OCI-LY7 (cell line): ENCODE results near the gene PIK3C2A. TPM values are rescaled to one million over a fixed set of nuclear protein-coding genes. Genes with fewer than 3 reads are reported as not detected.

Experiments
- BruUV-seq: library from RNA; stranded (reverse); fragments of 400-500 nt; replicated peaks from 2 replicates; lab custom pipeline; 2021; lab: Mats Ljungman, UMichigan
- CTCF ChIA-PET: fragments of 300-600 bp; sonication (Branson Sonifier 250); formaldehyde crosslinking; loops from one replicate; lab custom pipeline; 2022; ENCODE audit warnings: antibody characterized with exemption; ENCODE audit not compliant: unreplicated experiment; lab: Charles Lee
- POLR2A ChIA-PET: fragments of 300-600 bp; sonication (Branson Sonifier 250); formaldehyde crosslinking; loops from one replicate; lab custom pipeline; 2022; ENCODE audit warnings: antibody characterized with exemption; lab: Charles Lee
- DNase-seq: peaks from one replicate; pipeline ENCODE4 v3.0.0-alpha.2; 2015; ENCODE audit warnings: low spot score
- H2AFZ ChIP-seq: fragments of 200-600 bp; sonication (generic), shearing (Covaris generic); 2 replicates; pipeline ENCODE4 v1.6.1; 2014; ENCODE audit warnings: mild to moderate bottlenecking, antibody characterized with exemption, low read length, moderate library complexity
- H3K27ac ChIP-seq: fragments of 200-600 bp; sonication (generic); 2 replicates; pipeline ENCODE4 v1.5.1; 2014; ENCODE audit warnings: mixed run types, low read depth, mild to moderate bottlenecking, moderate library complexity, low read length, inconsistent platforms; ENCODE audit not compliant: poor library complexity, severe bottlenecking
- H3K36me3 ChIP-seq: fragments of 200-600 bp; sonication (generic); 2 replicates; pipeline ENCODE4 v1.6.1; 2014; ENCODE audit warnings: mild to moderate bottlenecking, antibody characterized with exemption, low read length, moderate library complexity, mixed read lengths; ENCODE audit not compliant: insufficient read depth
- H3K4me1 ChIP-seq: fragments of 200-600 bp; sonication (generic); 2 replicates; pipeline ENCODE4 v1.5.1; 2014; ENCODE audit warnings: mild to moderate bottlenecking, low read length; ENCODE audit not compliant: insufficient read depth, poor library complexity, severe bottlenecking
- H3K4me2 ChIP-seq: fragments of 200-600 bp; sonication (generic); 2 replicates; pipeline ENCODE4 v1.6.1; 2014; ENCODE audit warnings: mild to moderate bottlenecking, low read length
- H3K4me3 ChIP-seq: fragments of 200-600 bp; sonication (generic); 2 replicates; pipeline ENCODE4 v1.5.1; 2014; ENCODE audit warnings: mild to moderate bottlenecking, low read depth, low read length; ENCODE audit not compliant: poor library complexity, severe bottlenecking
- H3K79me2 ChIP-seq: fragments of 200-600 bp; sonication (generic); 2 replicates; pipeline ENCODE4 v1.6.1; 2016; ENCODE audit warnings: low read depth, mild to moderate bottlenecking, low read length, moderate library complexity, mixed read lengths; ENCODE audit not compliant: insufficient read depth
- H3K9me2 ChIP-seq: fragments of 200-600 bp; sonication (generic); 2 replicates; pipeline ENCODE4 v1.6.1; 2016; ENCODE audit warnings: mild to moderate bottlenecking, low read length, mixed read lengths; ENCODE audit not compliant: insufficient read depth
- H3K9me3 ChIP-seq: fragments of 200-600 bp; sonication (generic); 2 replicates; pipeline ENCODE4 v1.6.1; 2014; ENCODE audit warnings: mild to moderate bottlenecking, mixed run types, low read length, mixed read lengths
- H4K20me1 ChIP-seq: fragments of 200-600 bp; sonication (generic); 2 replicates; pipeline ENCODE4 v1.6.1; 2014; ENCODE audit warnings: mild to moderate bottlenecking, antibody characterized with exemption, low read length, moderate library complexity, mixed read lengths; ENCODE audit not compliant: insufficient read depth
- CTCF ChIP-seq: fragments of 200-600 bp; sonication (generic); conservative IDR thresholded peaks from 2 replicates; pipeline ENCODE4 v1.5.1; 2014; ENCODE audit warnings: mild to moderate bottlenecking, antibody characterized with exemption, low read length, moderate library complexity, mixed read lengths
- EZH2phosphoT487 ChIP-seq: fragments of 200-600 bp; sonication (generic); IDR thresholded peaks from 2 replicates; pipeline ENCODE4 v1.6.1; 2018; ENCODE audit warnings: low read depth, borderline replicate concordance, mild to moderate bottlenecking, mixed run types, antibody characterized with exemption, low read length, moderate library complexity, mixed read lengths
- intact Hi-C: fragments of 100-400 bp; cut with micrococcal nuclease; formaldehyde crosslinking; loops from one replicate; pipeline ENCODE4 v1.10.0; 2022; ENCODE audit not compliant: unreplicated experiment
- total RNA-seq, 2 experiments: library from RNA; depleted of rRNA in 1 of 2; stranded (reverse); fragments of >200 nt in 1 of 2; shearing (Covaris generic) in 1 of 2; gene quantifications; 2 replicates each; pipeline ENCODE4 v1.2.3, GENCODE V29; 2014 to 2022

PIK3C2A gene
- total RNA-seq, 2 experiments from 2014 or later: 17.4 to 41.8 TPM

- intact Hi-C loops: no loop called here
- ChIA-PET CTCF (no interaction called here), POLR2A (no interaction called here)
- Histone ChIP-seq H3K36me3 (no peaks in the 10 kb centered on the region), H3K4me2 (no peak overlapping the region), H3K9me3 (no peaks in the 10 kb centered on the region), H3K79me2 (no peaks in the 10 kb centered on the region), H3K9me2 (no peaks in the 10 kb centered on the region), H4K20me1 (no peaks in the 10 kb centered on the region), H3K27ac (no peak overlapping the region), H3K4me3 (no peak overlapping the region), H2AFZ (no peak overlapping the region), H3K4me1 (no peaks in the 10 kb centered on the region)
- DNase-seq: no peak
- no TSS peak for BruUV-seq
- no peak for TF ChIP-seq CTCF
- no peak for TF ChIP-seq EZH2phosphoT487
Measured at GRCh38 chr11:17238377-17238776, 30.6 kb upstream of the PIK3C2A start.

GRCh38 chr11:17233101-17233500, 25.3 kb upstream of the PIK3C2A start:
- DNase-seq: no peak
- CTCF ChIA-PET: no interaction called here
- BruUV-seq: no TSS peak
- Histone ChIP-seq H3K4me3 (no peak overlapping the region), H3K4me2 (no peak overlapping the region), H3K4me1 (peaks cover 20% of the 10 kb centered on the region), H3K9me2 (no peaks in the 10 kb centered on the region), H3K79me2 (no peaks in the 10 kb centered on the region), H3K9me3 (no peaks in the 10 kb centered on the region), H4K20me1 (no peaks in the 10 kb centered on the region), H3K36me3 (no peaks in the 10 kb centered on the region), H3K27ac (no peak overlapping the region), H2AFZ (no peak overlapping the region)
- TF ChIP-seq EZH2phosphoT487 (no peak), CTCF (no peak)
- POLR2A ChIA-PET: no interaction called here
- intact Hi-C loops: no loop called here

- peak overlapping the region; percentile 42 for H3K4me2 ChIP-seq
- H3K79me2 ChIP-seq: no peaks in the 10 kb centered on the region
- BruUV-seq: no TSS peak
- TF ChIP-seq CTCF: no peak
- TF ChIP-seq EZH2phosphoT487: no peak
- H3K27ac ChIP-seq: no peak overlapping the region
- intact Hi-C loops: loop anchor here (1.0 kb wide), 4 partner anchors 121 to 297 kb away; no protein-coding TSS in a partner anchor
- H4K20me1 ChIP-seq: no peaks in the 10 kb centered on the region
- H3K36me3 ChIP-seq: no peaks in the 10 kb centered on the region
- H3K4me1 ChIP-seq: peaks cover 20% of the 10 kb centered on the region
- DNase-seq: peak; percentile 27
- H2AFZ ChIP-seq: peak overlapping the region; percentile 67; the same call in 1 of the 2 replicates
- no peak overlapping the region for H3K4me3 ChIP-seq
- no peaks in the 10 kb centered on the region for H3K9me3 ChIP-seq
- H3K9me2 ChIP-seq: no peaks in the 10 kb centered on the region
- CTCF ChIA-PET: no interaction called here
- POLR2A ChIA-PET: no interaction called here
Measured at GRCh38 chr11:17230867-17231851, 23.4 kb upstream of the PIK3C2A start.
